A673 (cell line): Measurements from ENCODE around the gene IFITM2. TPM values are rescaled to one million over a fixed set of nuclear protein-coding genes. Genes with fewer than 3 reads are reported as not detected.

ENCODE experiments used
- BruUV-seq: library from RNA; stranded (reverse); fragments of 400-500 nt; replicated peaks from 2 replicates; lab custom pipeline; 2021; lab: Mats Ljungman, UMichigan
- CTCF ChIA-PET: fragments of 300-600 bp; sonication (Branson Sonifier 250); formaldehyde crosslinking; loops from one replicate; lab custom pipeline; 2022; ENCODE audit warnings: antibody characterized with exemption; lab: Charles Lee
- POLR2A ChIA-PET: fragments of 300-600 bp; sonication (Branson Sonifier 250); formaldehyde crosslinking; loops from one replicate; lab custom pipeline; 2022; ENCODE audit warnings: antibody characterized with exemption; ENCODE audit not compliant: low non-redundant PET; lab: Charles Lee
- DNase-seq: peaks from one replicate; pipeline ENCODE4 v3.0.0-alpha.2; 2015; ENCODE audit warnings: low spot score
- H3K27ac ChIP-seq: fragments of 200-600 bp; sonication (generic); 2 replicates; pipeline ENCODE4 v1.5.1; 2016; ENCODE audit warnings: mixed run types, low read depth, mild to moderate bottlenecking, mixed read lengths, antibody characterized with exemption, low read length; ENCODE audit not compliant: poor library complexity, severe bottlenecking
- H3K27me3 ChIP-seq: fragments of 200-600 bp; sonication (generic); replicated peaks from 2 replicates; pipeline ENCODE4 v1.6.1; 2017; ENCODE audit warnings: mixed run types, low read depth, mild to moderate bottlenecking, mixed read lengths, antibody characterized with exemption, low read length; ENCODE audit not compliant: insufficient read depth, poor library complexity
- H3K36me3 ChIP-seq: fragments of 200-600 bp; sonication (generic); 2 replicates; pipeline ENCODE4 v1.6.1; 2016; ENCODE audit warnings: mixed run types, mild to moderate bottlenecking, mixed read lengths, antibody characterized with exemption, low read length; ENCODE audit not compliant: insufficient read depth, poor library complexity, severe bottlenecking
- H3K4me1 ChIP-seq: fragments of 200-600 bp; sonication (generic); 2 replicates; pipeline ENCODE4 v1.6.1; 2017; ENCODE audit warnings: mixed run types, mild to moderate bottlenecking, mixed read lengths, antibody characterized with exemption, low read length; ENCODE audit not compliant: insufficient read depth, poor library complexity, severe bottlenecking
- H3K4me3 ChIP-seq: fragments of 200-600 bp; sonication (generic); 2 replicates; pipeline ENCODE4 v1.5.1; 2016; ENCODE audit warnings: low read depth, mixed run types, mild to moderate bottlenecking, mixed read lengths, low read length; ENCODE audit not compliant: poor library complexity, severe bottlenecking
- H3K9me3 ChIP-seq: fragments of 200-600 bp; sonication (generic); 2 replicates; pipeline ENCODE4 v1.6.1; 2016; ENCODE audit warnings: mixed run types, low read depth, mild to moderate bottlenecking, mixed read lengths, antibody characterized with exemption, low read length; ENCODE audit not compliant: poor library complexity, severe bottlenecking
- CTCF ChIP-seq: fragments of 300-800, 200-600 bp; sonication (generic); conservative IDR thresholded peaks from 2 replicates; pipeline ENCODE4 v1.5.1; 2017; ENCODE audit warnings: low read depth, mild to moderate bottlenecking, antibody characterized with exemption, low read length, moderate library complexity, mixed read lengths
- EZH2 ChIP-seq: fragments of 200-600 bp; sonication (generic); IDR thresholded peaks from 2 replicates; pipeline ENCODE4 v1.6.1; 2017; ENCODE audit warnings: borderline replicate concordance, low read depth, mild to moderate bottlenecking, mixed read lengths, antibody characterized with exemption, low read length; ENCODE audit not compliant: poor library complexity, severe bottlenecking
- intact Hi-C: fragments of 100-400 bp; cut with micrococcal nuclease; formaldehyde crosslinking; loops from one replicate; pipeline ENCODE4 v1.10.0; 2022; ENCODE audit not compliant: unreplicated experiment
- total RNA-seq: library from RNA; stranded (reverse); gene quantifications from 2 replicates; pipeline ENCODE4 v1.2.3, GENCODE V29; 2021

Gene IFITM2
- total RNA-seq, 1 experiment from 2014 or later, result 25.5 TPM

- DNase-seq, result no peak
- no peaks in the 10 kb centered on the region for H3K36me3 ChIP-seq
- ChIA-PET POLR2A (no interaction called here), CTCF (no interaction called here)
- no peaks in the 10 kb centered on the region for H3K9me3 ChIP-seq
- TF ChIP-seq CTCF, result no peak
- no peak for TF ChIP-seq EZH2
- BruUV-seq, result no TSS peak
- H3K27ac ChIP-seq, result no peak overlapping the region
- intact Hi-C loops, result no loop called here
- H3K27me3 ChIP-seq, result no peaks in the 10 kb centered on the region
- no peak overlapping the region for H3K4me3 ChIP-seq
- peaks cover 14% of the 10 kb centered on the region for H3K4me1 ChIP-seq
Measured at GRCh38 chr11:337711-338110, 30.1 kb downstream of the IFITM2 start.

GRCh38 chr11:339963-340362 is 32.3 kb downstream of the IFITM2 start:
- H3K27me3 ChIP-seq, result no peaks in the 10 kb centered on the region
- TF ChIP-seq EZH2 (no peak), CTCF (no peak)
- H3K4me3 ChIP-seq, result no peak overlapping the region
- CTCF ChIA-PET, result no interaction called here
- no peak overlapping the region for H3K27ac ChIP-seq
- intact Hi-C loops, result no loop called here
- H3K4me1 ChIP-seq, result peaks cover 10% of the 10 kb centered on the region
- DNase-seq, result no peak
- POLR2A ChIA-PET, result no interaction called here
- H3K9me3 ChIP-seq, result no peaks in the 10 kb centered on the region
- no TSS peak for BruUV-seq
- H3K36me3 ChIP-seq, result no peaks in the 10 kb centered on the region

GRCh38 chr11:340539-341512 is 33.2 kb downstream of the IFITM2 start:
- Histone ChIP-seq H3K27ac (no peak overlapping the region), H3K36me3 (no peaks in the 10 kb centered on the region), H3K9me3 (no peaks in the 10 kb centered on the region), H3K27me3 (no peaks in the 10 kb centered on the region), H3K4me3 (no peak overlapping the region), H3K4me1 (peaks cover 5% of the 10 kb centered on the region)
- ChIA-PET POLR2A (no interaction called here), CTCF (no interaction called here)
- TF ChIP-seq CTCF, result no peak
- TF ChIP-seq EZH2, result no peak
- no TSS peak for BruUV-seq
- no peak for DNase-seq
- intact Hi-C loops, result no loop called here
